AG10803 (cell line): ENCODE measurements around the gene CIAPIN1.

Experiments
- DNase-seq: peaks from one replicate; pipeline ENCODE4 v3.0.0; 2010; ENCODE audit warnings: low read depth
- H3K4me3 ChIP-seq: 2 replicates; pipeline ENCODE4 v1.5.1; 2011; ENCODE audit warnings: mild to moderate bottlenecking, low read length, control low read depth
- TF ChIP-seq, protein P1 (sequence below): conservative IDR thresholded peaks from 2 replicates; pipeline ENCODE4 v1.5.1; 2011; ENCODE audit warnings: mild to moderate bottlenecking, low read length, control low read depth, inconsistent platforms

The CIAPIN1 gene

DNA sequence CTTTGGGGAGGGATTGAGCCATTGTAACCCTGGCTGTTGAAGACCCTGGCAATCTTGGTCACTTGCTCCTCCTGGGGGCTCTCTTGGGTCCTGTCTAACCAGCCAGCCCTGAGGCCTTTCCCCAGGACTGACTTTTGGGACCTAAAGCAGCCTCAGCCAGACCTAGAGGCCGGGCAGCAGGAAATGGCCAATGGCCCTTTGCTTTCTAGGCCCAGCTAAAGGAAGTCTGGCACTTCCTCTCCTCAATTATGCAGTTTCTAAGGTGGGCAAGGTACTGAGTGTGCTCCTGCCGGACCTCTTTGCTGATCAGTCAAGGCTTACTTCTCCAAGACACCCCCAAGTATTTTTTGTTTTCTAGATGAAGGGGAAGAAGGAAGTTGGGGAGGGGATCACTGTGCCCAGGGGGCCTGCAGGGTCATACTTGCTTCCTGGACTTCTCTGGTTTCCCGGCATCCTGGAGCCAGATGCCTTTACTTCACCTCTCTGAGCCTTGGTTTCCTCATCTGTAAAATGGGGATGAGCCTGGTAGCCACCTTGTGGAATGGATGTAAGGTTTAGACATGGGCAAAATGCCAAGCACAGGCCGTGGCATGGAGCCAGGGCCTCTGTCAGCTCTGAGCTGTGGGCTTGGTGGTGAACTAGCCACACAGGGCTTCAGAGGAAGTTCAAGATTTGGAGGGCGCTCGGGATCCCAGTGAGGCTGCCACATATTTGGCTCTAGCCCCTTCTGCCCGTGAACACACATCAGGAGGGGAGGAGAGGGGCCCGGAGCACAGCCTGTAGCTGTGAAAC is 66.3 kb downstream of the CIAPIN1 start:
- no peak for DNase-seq
- H3K4me3 ChIP-seq, result no peak overlapping the region
- TF ChIP-seq, protein P1, sequence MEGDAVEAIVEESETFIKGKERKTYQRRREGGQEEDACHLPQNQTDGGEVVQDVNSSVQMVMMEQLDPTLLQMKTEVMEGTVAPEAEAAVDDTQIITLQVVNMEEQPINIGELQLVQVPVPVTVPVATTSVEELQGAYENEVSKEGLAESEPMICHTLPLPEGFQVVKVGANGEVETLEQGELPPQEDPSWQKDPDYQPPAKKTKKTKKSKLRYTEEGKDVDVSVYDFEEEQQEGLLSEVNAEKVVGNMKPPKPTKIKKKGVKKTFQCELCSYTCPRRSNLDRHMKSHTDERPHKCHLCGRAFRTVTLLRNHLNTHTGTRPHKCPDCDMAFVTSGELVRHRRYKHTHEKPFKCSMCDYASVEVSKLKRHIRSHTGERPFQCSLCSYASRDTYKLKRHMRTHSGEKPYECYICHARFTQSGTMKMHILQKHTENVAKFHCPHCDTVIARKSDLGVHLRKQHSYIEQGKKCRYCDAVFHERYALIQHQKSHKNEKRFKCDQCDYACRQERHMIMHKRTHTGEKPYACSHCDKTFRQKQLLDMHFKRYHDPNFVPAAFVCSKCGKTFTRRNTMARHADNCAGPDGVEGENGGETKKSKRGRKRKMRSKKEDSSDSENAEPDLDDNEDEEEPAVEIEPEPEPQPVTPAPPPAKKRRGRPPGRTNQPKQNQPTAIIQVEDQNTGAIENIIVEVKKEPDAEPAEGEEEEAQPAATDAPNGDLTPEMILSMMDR, result no peak

DNA sequence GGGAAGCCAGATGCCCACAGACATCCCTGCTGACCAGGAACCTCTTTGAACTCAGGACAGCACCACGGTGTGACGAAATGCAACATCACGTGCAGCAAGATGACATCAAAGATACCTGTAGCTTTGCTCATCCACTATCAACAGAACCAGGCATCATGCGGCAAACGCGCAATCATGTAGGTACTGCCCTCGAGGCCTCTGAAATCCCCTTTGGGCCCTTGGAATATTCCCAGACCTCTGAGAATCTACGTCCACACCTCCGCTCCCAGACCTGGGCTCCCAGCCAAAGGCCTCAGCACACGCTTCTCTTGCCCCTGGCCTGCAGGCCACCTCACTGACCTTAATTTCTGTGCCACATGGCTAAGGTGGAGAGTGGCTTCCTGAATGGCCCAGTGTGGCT is 67.6 kb downstream of the CIAPIN1 start:
- no peak overlapping the region for H3K4me3 ChIP-seq
- DNase-seq, result no peak
- TF ChIP-seq, protein P1, result no peak
